B cell (primary cell): ENCODE measurements around the gene CCNYL1. TPM values are rescaled to one million over a fixed set of nuclear protein-coding genes. Genes with fewer than 3 reads are reported as not detected.

ENCODE experiments used
- ATAC-seq: fragments of 200-7000 bp; cut with Tn5 transposase; one replicate; pipeline ENCODE4 v1.10.0; 2021; ENCODE audit warnings: low read depth, mild to moderate bottlenecking, moderate number of reproducible peaks, moderate library complexity
- CTCF ChIA-PET: fragments of 350-600 bp; sonication (Branson Sonifier 250); formaldehyde crosslinking; loops from one replicate; lab custom pipeline; 2021; ENCODE audit warnings: antibody characterized with exemption, inconsistent platforms; lab: Charles Lee
- POLR2A ChIA-PET: fragments of 350-600 bp; sonication (Branson Sonifier 250); formaldehyde crosslinking; loops from one replicate; lab custom pipeline; 2021; ENCODE audit warnings: antibody characterized with exemption; lab: Charles Lee
- DNase-seq: peaks from one replicate; pipeline ENCODE4 v3.0.0; 2013
- H2AFZ ChIP-seq: 2 replicates; pipeline ENCODE4 v1.6.1; 2012; ENCODE audit warnings: mild to moderate bottlenecking, low read depth, low read length; ENCODE audit not compliant: insufficient read depth, poor library complexity, severe bottlenecking
- H3K27ac ChIP-seq, 2 donors: 1 replicate in 1 of 2; 2 replicates in 1 of 2; pipeline ENCODE4 v1.5.1; 2012 to 2013; ENCODE audit warnings: low read length in 2 of 2, mild to moderate bottlenecking in 2 of 2, moderate library complexity in 1 of 2
- H3K27me3 ChIP-seq, 4 experiments: fragments of 200-600 bp in 1 of 4; sonication (generic) in 1 of 4; replicated peaks in 1 of 4; 1 replicate in 2 of 4; 2 replicates in 2 of 4; pipeline versions ENCODE4 v1.6.1 to v1.7.0; 2013 to 2016; ENCODE audit warnings: low read length in 3 of 4, mild to moderate bottlenecking in 2 of 4, mixed read lengths in 1 of 4, moderate library complexity in 1 of 4; ENCODE audit not compliant: insufficient read depth in 4 of 4, control insufficient read depth in 3 of 4; ENCODE audit errors: control extremely low read depth in 1 of 4
- H3K36me3 ChIP-seq, 2 experiments: replicated peaks in 1 of 2; 1 replicate in 1 of 2; 2 replicates in 1 of 2; pipeline versions ENCODE4 v1.6.1 to v1.7.1; 2013; ENCODE audit warnings: low read length in 1 of 2; ENCODE audit not compliant: insufficient read depth in 2 of 2, control insufficient read depth in 1 of 2; ENCODE audit errors: control extremely low read depth in 1 of 2, extremely low read depth in 1 of 2
- H3K4me1 ChIP-seq, 2 donors: fragments of 200-600 bp in 1 of 2; sonication (generic) in 1 of 2; 1 replicate in 1 of 2; 2 replicates in 1 of 2; pipeline versions ENCODE4 v1.5.1 to v1.6.1; 2013 to 2017; ENCODE audit warnings: low read length in 2 of 2; ENCODE audit not compliant: control insufficient read depth in 2 of 2, insufficient read depth in 2 of 2
- H3K4me2 ChIP-seq: replicated peaks from 2 replicates; pipeline ENCODE3; 2012; ENCODE audit warnings: mild to moderate bottlenecking, low read depth, low read length; ENCODE audit not compliant: poor library complexity, severe bottlenecking
- H3K4me3 ChIP-seq, 5 experiments: fragments of 200-600 bp in 1 of 5; sonication (generic) in 1 of 5; 1 replicate in 3 of 5; 2 replicates in 2 of 5; pipeline versions ENCODE4 v1.5.1 to v1.7.0; 2011 to 2016; ENCODE audit warnings: low read length in 4 of 5, mild to moderate bottlenecking in 4 of 5, low read depth in 2 of 5, control low read depth in 1 of 5, moderate library complexity in 1 of 5; ENCODE audit not compliant: insufficient read depth in 1 of 5; ENCODE audit errors: control extremely low read depth in 1 of 5, extremely low read depth in 1 of 5
- H3K79me2 ChIP-seq: fragments of 200-600 bp; sonication (generic); one replicate; pipeline ENCODE4 v1.6.0; 2016; ENCODE audit warnings: low read length; ENCODE audit not compliant: control insufficient read depth, insufficient read depth
- H3K9ac ChIP-seq: fragments of 200-600 bp; sonication (generic); 2 replicates; pipeline ENCODE4 v1.6.1; 2017; ENCODE audit warnings: mild to moderate bottlenecking, low read length, moderate library complexity
- H3K9me3 ChIP-seq, 3 donors: one replicate each; pipeline versions ENCODE4 v1.6.1 to v1.7.1; 2013; ENCODE audit warnings: low read length in 2 of 3; ENCODE audit not compliant: control insufficient read depth in 2 of 3, insufficient read depth in 1 of 3; ENCODE audit errors: control extremely low read depth in 1 of 3
- H4K20me1 ChIP-seq: 2 replicates; pipeline ENCODE4 v1.6.0; 2012; ENCODE audit warnings: mild to moderate bottlenecking, low read length; ENCODE audit not compliant: insufficient read depth, control insufficient read depth, poor library complexity, severe bottlenecking
- H3K27ac Mint-ChIP-seq: one replicate; pipeline ENCODE4 v1.8.0; 2021; ENCODE audit warnings: mixed read lengths
- H3K27me3 Mint-ChIP-seq: one replicate; pipeline ENCODE4 v1.8.0; 2021; ENCODE audit warnings: mixed read lengths
- H3K4me1 Mint-ChIP-seq: one replicate; pipeline ENCODE4 v1.8.0; 2021; ENCODE audit warnings: mixed read lengths
- H3K4me3 Mint-ChIP-seq: one replicate; pipeline ENCODE4 v1.8.0; 2021; ENCODE audit warnings: mixed read lengths
- H3K9me3 Mint-ChIP-seq: one replicate; pipeline ENCODE4 v1.8.0; 2022; ENCODE audit warnings: mixed read lengths; ENCODE audit not compliant: insufficient read depth
- EZH2 ChIP-seq: IDR thresholded peaks from 2 replicates; pipeline ENCODE4 v1.6.1; 2012; ENCODE audit warnings: borderline replicate concordance, low read depth, mild to moderate bottlenecking, moderate library complexity, low read length; ENCODE audit not compliant: insufficient read depth, poor library complexity, severe bottlenecking
- WGBS: methylation state at CpG from one replicate; pipeline ENCODE4 v1.1.5; 2013; ENCODE audit warnings: missing lambda C conversion rate; ENCODE audit not compliant: insufficient coverage; 5-methylcytosine and 5-hydroxymethylcytosine counted together
- intact Hi-C: fragments of 100-400 bp; cut with micrococcal nuclease; formaldehyde crosslinking; loops from one replicate; pipeline ENCODE4 v1.10.0; 2022
- polyA plus RNA-seq: library from polyadenylated mRNA; depleted of rRNA; stranded (reverse); fragments of >200 nt; gene quantifications from 2 replicates; pipeline ENCODE4 v1.2.3, GENCODE V29; 2012
- total RNA-seq, 2 donors: library from RNA; stranded (reverse); fragments of 120-200 nt in 1 of 2; gene quantifications; 1 replicate in 1 of 2; 2 replicates in 1 of 2; pipeline versions ENCODE4 v1.2.3 to v1.2.4, GENCODE V29; 2013 to 2022
- TF ChIP-seq, protein P1 (sequence below): fragments of 200-600 bp; IDR thresholded peaks from one replicate; pipeline ENCODE4 v1.8.0; 2022; ENCODE audit warnings: antibody characterized with exemption, mild to moderate bottlenecking

The CCNYL1 gene
- total and polyA plus RNA-seq, 2 donors (not counting 1 experiment from before 2014, with no cell fraction given): 8.6 to 14.2 TPM

DNA sequence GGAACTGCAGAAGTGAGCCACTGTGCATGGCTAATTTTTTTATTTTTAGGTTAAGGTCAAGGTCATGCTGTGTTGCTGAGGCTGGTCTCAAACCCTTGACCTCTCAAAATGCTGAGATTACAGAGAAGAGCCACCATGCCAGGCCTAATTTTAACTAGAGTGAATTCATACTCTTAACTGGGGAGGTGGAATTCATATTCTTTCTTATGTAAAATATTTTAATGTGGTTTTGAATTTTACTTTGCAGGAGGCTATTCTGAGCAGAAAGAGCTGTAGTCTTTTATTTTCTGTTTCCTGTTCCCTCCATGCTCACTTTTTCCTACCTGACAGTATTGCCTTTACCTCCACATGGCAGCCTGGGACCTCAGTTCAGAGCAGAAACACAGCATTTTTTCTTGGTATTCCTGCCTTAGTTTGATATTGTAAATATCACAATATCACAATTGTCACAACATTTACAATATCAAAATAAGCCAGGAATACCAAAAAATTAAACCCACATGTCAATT, 37.1 kb upstream of the CCNYL1 start:
- Histone ChIP-seq H3K4me1 (peaks cover 4 to 5% of the 10 kb centered on the region in 2 donors), H4K20me1 (no peaks in the 10 kb centered on the region), H3K27ac (no peak overlapping the region), H3K4me2 (no peak overlapping the region), H3K36me3 (peaks cover 0 to 7% of the 10 kb centered on the region in 2 experiments), H3K9me3 (no peaks in the 10 kb centered on the region), H2AFZ (no peak overlapping the region), H3K79me2 (peaks cover 2% of the 10 kb centered on the region), H3K9ac (no peak overlapping the region), H3K27me3 (no peaks in the 10 kb centered on the region), H3K4me3 (no peak overlapping the region)
- ATAC-seq: no peak
- H3K4me3 Mint-ChIP-seq: no peak overlapping the region
- H3K9me3 Mint-ChIP-seq: no peaks in the 10 kb centered on the region
- H3K27me3 Mint-ChIP-seq: no peaks in the 10 kb centered on the region
- H3K4me1 Mint-ChIP-seq: peaks cover 4% of the 10 kb centered on the region
- no peak overlapping the region for H3K27ac Mint-ChIP-seq
- no peak for DNase-seq
- CTCF ChIA-PET: interaction anchor here (1.2 to 1.5 kb wide), 2 partner anchors 37 to 49 kb away, joined by 5 read pairs; partner anchors contain the start of genes CCNYL1 and METTL21A
- intact Hi-C loops: no loop called here
- TF ChIP-seq EZH2: no peak
- TF ChIP-seq, protein P1, sequence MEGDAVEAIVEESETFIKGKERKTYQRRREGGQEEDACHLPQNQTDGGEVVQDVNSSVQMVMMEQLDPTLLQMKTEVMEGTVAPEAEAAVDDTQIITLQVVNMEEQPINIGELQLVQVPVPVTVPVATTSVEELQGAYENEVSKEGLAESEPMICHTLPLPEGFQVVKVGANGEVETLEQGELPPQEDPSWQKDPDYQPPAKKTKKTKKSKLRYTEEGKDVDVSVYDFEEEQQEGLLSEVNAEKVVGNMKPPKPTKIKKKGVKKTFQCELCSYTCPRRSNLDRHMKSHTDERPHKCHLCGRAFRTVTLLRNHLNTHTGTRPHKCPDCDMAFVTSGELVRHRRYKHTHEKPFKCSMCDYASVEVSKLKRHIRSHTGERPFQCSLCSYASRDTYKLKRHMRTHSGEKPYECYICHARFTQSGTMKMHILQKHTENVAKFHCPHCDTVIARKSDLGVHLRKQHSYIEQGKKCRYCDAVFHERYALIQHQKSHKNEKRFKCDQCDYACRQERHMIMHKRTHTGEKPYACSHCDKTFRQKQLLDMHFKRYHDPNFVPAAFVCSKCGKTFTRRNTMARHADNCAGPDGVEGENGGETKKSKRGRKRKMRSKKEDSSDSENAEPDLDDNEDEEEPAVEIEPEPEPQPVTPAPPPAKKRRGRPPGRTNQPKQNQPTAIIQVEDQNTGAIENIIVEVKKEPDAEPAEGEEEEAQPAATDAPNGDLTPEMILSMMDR: no peak
- POLR2A ChIA-PET: no interaction called here

DNA sequence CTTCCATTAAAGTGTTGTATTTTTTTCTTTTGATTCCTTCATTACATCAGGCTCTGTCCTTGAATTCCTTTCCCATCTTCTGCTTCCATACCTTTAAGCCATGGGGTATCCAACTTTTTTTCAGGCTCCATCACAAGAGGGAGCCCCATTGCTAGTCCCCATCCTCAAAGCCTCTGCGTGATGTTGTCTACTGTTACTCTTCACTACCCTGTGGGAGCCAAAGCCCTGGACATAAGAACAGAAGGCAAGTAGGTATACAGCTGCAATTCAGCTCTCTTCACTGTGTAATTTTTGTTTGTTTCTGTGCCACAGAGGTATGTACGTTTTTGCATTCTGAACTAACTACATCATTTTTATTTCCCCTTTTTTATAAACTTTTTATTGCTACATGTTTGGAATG, 36.6 kb upstream of the CCNYL1 start:
- Mint-ChIP-seq H3K4me1 (peaks cover 4% of the 10 kb centered on the region), H3K4me3 (no peak overlapping the region), H3K27me3 (no peaks in the 10 kb centered on the region), H3K9me3 (no peaks in the 10 kb centered on the region), H3K27ac (no peak overlapping the region)
- ChIA-PET POLR2A (no interaction called here), CTCF (interaction anchor here (0.7 to 1.5 kb wide), 4 partner anchors 12 to 50 kb away, joined by 3 to 5 read pairs (median 5); partner anchors contain the start of genes CCNYL1 and METTL21A)
- Histone ChIP-seq H3K27me3 (no peaks in the 10 kb centered on the region), H3K36me3 (peaks cover 0 to 4% of the 10 kb centered on the region in 2 experiments), H3K79me2 (peaks cover 2% of the 10 kb centered on the region), H3K4me1 (peaks cover 4 to 5% of the 10 kb centered on the region in 2 donors), H3K27ac (no peak overlapping the region), H3K4me2 (no peak overlapping the region), H3K9ac (no peak overlapping the region), H3K4me3 (no peak overlapping the region), H3K9me3 (no peaks in the 10 kb centered on the region), H2AFZ (no peak overlapping the region), H4K20me1 (no peaks in the 10 kb centered on the region)
- intact Hi-C loops: no loop called here
- DNase-seq: no peak
- no CpG with 5 or more reads among the region's 2 CpGs for WGBS
- TF ChIP-seq EZH2: no peak
- TF ChIP-seq, protein P1: no peak
- ATAC-seq: no peak
